ENCODE results near the gene XYLT2.
"Not testable (repeated sequence)": the region's sequence is repeated elsewhere in the genome, so short reads cannot be mapped to it uniquely, and the experiment has no call there.

- TF ChIP-seq CTCF (IDR thresholded peaks at IDR 0.05; ENCODE audit: insufficient read depth, low read depth, low read length); EZH2 (IDR thresholded peaks at IDR 0.05; ENCODE audit: insufficient read depth, low read length): not testable (repeated sequence)
Measured at GRCh38 chr17:50333291-50334057, 12.5 kb upstream of the XYLT2 start.

All from astrocyte (in vitro differentiated cells and primary cell).